Esophagus squamous epithelium (tissue), 4 donors: ENCODE measurements around the gene MRM3.

Source experiments
- CTCF ChIP-seq, 6 experiments: fragments of 450-650 bp in 4 of 6; fragments of 200-600 bp in 2 of 6; sonication (generic) in 2 of 6; IDR thresholded peaks; one replicate each; pipeline ENCODE4 v1.5.1; 2016 to 2019; ENCODE audit warnings: antibody characterized with exemption in 6 of 6, mild to moderate bottlenecking in 4 of 6, moderate library complexity in 4 of 6
- POLR2A ChIP-seq, 4 donors: fragments of 450-650 bp; IDR thresholded peaks; one replicate each; pipeline ENCODE4 v1.6.1; 2017; ENCODE audit warnings: antibody characterized with exemption in 4 of 4, mild to moderate bottlenecking in 4 of 4, moderate library complexity in 3 of 4

GRCh38 chr17:834136-834535 lies 52.0 kb downstream of the MRM3 start:
- TF ChIP-seq CTCF (IDR thresholded peaks at IDR 0.05) (no peak), POLR2A (IDR thresholded peaks at IDR 0.05) (no peak)
